Endometrium (tissue), 2 donors: ENCODE data around the gene ACVR2A.

Experiments
- FAIRE-seq: peaks from 2 replicates; lab custom pipeline; 2012; peaks lifted over from hg19 to GRCh38; lab: Jason Lieb, UNC
- donor health status: control.
- donor health status: control.

Gene ACVR2A

GRCh38 chr2:147844697-147845410 is at the start of gene ACVR2A:
Gene ACVR2A (plus strand): TSS chr2:147845029. CDS start chr2:147845153, 124 bp downstream.
- FAIRE-seq: no peak

DNA sequence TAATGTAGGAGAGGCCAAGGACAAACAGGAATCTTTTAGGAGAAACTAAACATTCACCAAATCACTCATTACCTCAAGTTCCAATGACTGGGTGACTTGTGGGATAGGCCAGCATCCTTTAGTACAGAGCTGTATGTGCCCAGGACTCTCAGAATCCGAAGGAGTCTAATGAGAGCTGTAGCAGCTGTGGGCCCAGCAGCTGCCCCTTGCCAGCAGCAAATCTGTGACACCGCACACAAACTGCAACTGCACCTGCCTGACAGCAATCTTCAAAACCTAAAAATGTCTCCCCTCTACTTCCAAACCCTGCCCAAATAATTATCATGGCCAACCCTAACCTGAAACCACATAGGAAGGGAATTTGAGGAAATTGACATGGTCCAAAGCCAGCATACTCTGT is 44.5 kb upstream of the ACVR2A start:
- no peak for FAIRE-seq

DNA sequence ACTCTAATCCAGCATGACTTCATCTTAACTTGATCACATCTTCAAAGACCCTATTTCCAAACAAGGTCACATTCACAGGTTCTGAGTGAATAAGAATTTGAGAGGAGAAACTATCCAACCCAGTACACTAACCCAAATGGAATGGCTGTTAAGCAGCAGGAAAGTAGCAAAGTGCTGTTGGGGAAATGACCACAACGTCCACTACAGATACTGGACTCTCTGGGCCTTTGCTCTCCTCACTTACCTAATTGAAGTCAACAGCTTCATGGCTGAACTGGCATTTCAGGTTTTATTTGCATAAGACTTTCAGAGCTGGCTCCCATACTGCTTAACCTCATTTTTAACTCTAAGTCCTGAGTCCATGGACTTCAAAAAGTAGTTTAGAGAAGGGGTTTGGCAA is 38.0 kb upstream of the ACVR2A start:
- no peak for FAIRE-seq

GRCh38 chr2:147808520-147808919 is 36.3 kb upstream of the ACVR2A start:
- FAIRE-seq: no peak

- FAIRE-seq: no peak
These were observed 33.7 kb upstream of the ACVR2A start for GRCh38 chr2:147810883-147811765.

- no peak for FAIRE-seq
These were observed 26.1 kb upstream of the ACVR2A start for GRCh38 chr2:147818741-147819140.

DNA sequence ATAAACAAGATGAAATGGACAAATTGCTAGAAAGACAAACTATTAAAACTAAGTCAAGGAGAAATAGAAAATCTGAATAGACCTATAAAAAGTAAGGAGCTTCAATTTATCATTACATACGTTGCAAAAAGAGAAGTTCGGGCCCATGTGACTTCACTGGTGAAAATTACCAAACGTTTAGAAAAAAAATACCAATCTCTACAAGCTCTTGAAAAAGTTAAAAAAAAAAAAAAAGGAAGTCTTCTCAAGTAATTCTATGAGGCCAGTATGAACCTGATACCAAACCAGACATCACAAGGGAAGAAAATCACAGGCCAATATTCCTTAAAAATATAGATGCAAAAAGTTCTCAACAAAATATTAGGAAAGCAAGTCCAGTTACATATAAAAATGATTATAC is 20.2 kb upstream of the ACVR2A start:
- FAIRE-seq: no peak

DNA sequence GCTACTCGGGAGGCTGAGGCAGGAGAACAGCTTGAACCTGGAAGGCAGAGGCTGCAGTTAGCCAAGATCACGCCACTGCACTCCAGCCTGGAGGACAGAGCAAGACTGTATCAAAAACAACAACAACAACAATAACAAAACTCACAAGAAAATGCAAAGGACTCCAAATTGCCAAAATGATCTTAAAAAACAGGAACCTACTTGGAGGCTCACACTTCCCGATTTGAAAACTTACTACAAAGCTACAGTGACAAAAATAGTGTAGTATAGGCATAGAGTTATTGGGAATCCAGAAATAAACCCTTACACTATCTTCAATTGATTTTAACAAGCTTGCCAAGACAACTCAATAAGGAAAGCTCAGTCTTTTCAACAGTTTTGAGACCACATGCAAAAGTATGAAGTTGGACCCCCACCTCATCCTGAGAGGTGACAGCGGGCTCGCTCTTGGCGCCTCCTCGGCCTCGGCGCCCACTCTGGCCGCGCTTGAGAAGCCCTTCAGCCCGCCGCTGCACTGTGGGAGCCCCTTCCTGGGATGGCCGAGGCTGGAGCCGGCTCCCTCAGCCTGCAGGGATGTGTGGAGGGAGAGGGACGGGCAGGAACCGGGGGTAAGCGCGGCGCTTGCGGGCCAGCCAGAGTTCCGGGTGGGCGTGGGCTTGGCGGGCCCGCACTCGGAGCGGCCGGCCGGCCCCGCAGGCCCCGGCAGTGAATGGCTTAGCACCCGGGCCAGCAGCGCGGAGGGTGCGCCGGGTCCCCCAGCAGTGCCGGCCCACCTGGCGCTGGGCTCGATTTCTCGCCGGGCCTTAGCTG is 18.3 kb upstream of the ACVR2A start:
- no peak for FAIRE-seq

- no peak for FAIRE-seq
These were observed 17.8 kb upstream of the ACVR2A start for GRCh38 chr2:147827088-147827375.

DNA sequence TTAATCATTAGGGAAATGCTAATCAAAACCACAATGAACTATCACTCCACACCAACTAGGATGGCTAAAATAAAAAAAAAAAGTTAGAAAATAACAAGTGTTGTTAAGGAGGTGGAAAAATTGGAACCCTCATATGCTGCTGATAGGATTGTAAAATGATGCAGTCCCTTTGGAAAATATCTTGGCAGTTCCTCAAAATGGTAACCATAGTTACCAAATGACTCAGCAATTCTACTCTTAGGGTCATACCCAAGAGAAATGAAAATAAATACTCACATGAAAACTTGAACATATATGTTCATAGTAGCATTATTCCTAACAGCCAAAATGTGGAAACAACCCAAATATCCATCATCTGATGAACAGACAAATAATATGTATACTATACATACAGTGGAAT is 15.7 kb upstream of the ACVR2A start:
- FAIRE-seq: no peak

GRCh38 chr2:147836099-147836498 is 8.7 kb upstream of the ACVR2A start:
- FAIRE-seq: no peak

- FAIRE-seq: no peak
These were observed 1.4 kb upstream of the ACVR2A start for GRCh38 chr2:147843391-147843863.

- no peak for FAIRE-seq
These were observed 749 bp upstream of the ACVR2A start for GRCh38 chr2:147843864-147844696.

DNA sequence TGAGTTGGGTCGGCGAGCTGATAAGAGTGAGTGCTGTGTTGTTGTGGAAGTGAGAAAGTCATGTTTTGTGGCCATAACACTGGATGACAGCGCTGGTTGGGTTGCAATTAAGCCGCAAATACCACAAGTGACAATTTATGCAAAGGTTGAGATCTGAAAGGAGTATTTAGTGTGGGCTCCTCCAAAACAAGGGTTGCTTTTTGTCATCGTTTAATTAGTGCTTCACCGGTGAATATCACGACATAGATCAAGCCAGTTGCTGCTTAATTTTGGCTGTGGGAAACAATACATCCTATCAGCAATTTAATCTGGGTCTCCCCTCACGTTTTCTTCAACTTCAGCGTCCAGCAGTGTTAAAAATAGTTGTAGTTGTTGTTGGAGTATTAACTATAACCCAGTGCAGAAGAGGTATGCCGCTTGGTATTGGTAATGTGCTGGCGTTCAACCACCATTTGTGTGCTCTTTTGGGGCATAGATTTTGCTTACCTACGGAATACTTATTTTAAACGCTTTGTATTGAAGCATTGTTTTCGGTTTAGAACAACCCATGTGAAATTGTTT is 662 bp downstream of the ACVR2A start:
- FAIRE-seq: no peak

DNA sequence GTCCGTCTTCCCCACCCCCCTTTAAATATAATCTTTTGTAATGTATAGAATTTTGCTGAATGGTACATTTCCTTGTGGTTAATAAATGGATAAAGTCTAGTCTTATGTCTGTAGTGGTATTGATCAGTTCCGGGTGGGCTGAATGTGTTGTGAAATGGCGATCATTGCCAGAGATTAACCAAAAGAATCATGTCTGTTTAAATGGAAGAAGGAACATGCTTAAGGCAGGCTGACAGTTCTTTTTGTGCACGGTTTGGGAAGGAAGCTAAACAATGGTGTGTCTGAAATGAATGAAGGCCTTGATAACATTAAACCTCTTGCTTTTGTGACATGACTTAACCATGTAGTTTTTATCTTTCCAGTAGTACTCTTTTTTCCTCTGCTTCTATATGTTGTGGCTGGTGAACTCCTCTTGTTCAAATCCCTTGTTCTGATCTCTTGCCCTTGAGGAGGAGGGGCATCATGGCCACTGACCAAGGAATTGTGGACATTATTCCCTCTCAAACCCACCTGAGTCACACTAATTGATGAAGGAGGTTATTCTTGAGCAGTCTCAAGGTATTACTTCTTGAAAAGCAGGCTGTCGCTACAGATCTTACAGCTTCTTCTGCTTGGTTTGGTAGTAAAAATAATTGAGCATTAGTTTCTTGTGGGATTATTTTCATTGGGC is 1.7 kb downstream of the ACVR2A start:
- no peak for FAIRE-seq

DNA sequence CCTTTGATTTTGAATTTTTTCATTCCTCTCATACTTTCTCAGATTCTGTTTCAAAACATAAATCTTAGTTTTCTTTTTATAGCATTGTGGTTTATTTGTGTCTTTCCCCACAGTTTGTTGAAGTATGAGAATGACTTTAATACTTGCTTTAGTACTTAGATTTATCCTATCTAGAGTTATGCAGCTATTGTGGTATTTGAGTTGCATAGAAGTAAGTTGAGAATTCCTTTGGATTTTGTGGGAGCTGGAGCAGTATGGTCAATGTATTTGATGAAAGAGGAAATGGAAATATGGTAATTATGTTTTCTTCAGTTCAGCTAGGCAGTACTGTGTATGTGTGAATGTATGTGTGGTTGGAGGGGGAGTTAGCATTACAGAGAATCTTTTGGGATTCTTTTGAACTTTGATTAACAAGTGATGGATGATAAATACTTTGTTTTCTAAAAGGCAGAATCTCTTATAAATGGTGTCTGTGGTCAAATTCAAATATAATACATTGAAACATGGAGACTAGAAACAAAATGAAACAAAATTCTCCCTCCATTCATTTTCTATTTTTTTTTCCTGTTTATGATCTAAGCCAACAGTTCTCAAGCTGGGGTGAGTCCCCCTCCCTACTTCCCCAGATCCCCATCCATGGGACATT is 3.0 kb downstream of the ACVR2A start:
- FAIRE-seq: no peak

DNA sequence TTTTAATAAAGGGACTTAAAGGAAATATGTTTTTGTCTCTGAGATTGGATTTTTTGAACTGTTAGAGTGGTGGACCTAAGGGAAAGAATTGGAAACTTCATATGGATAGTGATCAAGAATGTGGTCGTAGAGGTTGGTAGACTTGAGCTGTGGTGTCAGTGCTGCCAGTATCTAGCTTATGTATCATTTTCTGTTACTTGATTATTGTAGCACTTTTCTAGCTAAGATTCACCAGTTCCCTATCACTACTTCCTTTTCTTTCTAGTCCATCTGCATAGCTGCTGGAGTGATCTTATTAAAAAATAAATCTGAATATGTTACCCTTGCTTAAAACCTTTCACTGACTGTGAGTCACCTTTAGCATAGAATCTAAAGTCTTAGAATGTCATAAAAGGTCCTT is 6.0 kb downstream of the ACVR2A start:
- no peak for FAIRE-seq

DNA sequence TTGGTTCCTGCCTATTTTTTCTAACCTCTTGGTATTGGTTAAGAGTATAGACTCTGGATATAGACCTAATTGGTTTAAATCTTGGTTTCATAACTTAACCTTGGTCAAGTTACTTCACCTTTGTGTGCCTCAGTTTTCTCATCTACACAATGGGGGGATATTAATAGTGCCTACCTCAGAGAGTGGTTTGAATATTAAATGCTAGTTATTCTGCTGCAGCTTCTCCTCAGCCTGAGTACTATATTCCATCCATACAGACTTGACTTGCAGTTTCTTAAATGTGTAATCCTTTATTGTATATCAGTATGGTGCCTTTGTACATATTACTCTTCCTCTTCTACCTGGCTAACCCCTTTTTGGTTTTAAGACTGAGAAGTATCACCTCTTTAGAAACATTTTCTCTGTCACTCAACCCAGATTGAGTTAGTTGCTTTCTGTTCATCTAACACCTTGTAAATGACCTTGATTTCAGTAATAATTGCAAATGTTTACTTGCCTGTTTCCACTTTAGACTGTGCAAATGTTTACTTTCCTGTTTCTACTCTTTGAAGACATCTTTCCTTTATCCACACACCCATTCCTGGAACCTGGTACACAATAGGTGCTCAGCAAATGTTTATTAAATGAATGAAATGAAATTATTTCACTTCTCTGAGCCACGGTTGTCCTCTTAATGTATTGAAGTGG is 6.6 kb downstream of the ACVR2A start:
- no peak for FAIRE-seq

GRCh38 chr2:147854557-147855134 is 9.8 kb downstream of the ACVR2A start:
- no peak for FAIRE-seq
